Psoas muscle (tissue), 8 donors: ENCODE data around the gene CCNI2. TPM values are rescaled to one million over a fixed set of nuclear protein-coding genes. Genes with fewer than 3 reads are reported as not detected.

Source experiments
- ATAC-seq, 4 donors: fragments of 200-7000 bp; cut with Tn5 transposase; one replicate each; pipeline ENCODE4 v1.9.1; 2020; ENCODE audit warnings: moderate library complexity in 3 of 4, mild to moderate bottlenecking in 2 of 4
- DNase-seq, 2 donors: peaks; one replicate each; pipeline ENCODE4 v3.0.0-alpha.2; 2020
- H3K27ac ChIP-seq: fragments of 200-600 bp; one replicate; pipeline ENCODE4 v1.8.0; 2022
- H3K27me3 ChIP-seq, 3 donors: fragments of 200-600 bp in 1 of 3; one replicate each; pipeline versions ENCODE4 v1.6.1 to v1.8.0; 2013 to 2022; ENCODE audit warnings: low read length in 2 of 3, mild to moderate bottlenecking in 2 of 3, moderate library complexity in 1 of 3; ENCODE audit not compliant: insufficient read depth in 3 of 3
- H3K36me3 ChIP-seq, 2 donors: fragments of 200-600 bp in 1 of 2; one replicate each; pipeline versions ENCODE4 v1.6.1 to v1.8.0; 2013 to 2022; ENCODE audit warnings: low read depth in 1 of 2, mild to moderate bottlenecking in 1 of 2, moderate library complexity in 1 of 2; ENCODE audit not compliant: insufficient read depth in 1 of 2
- H3K4me1 ChIP-seq: fragments of 200-600 bp; one replicate; pipeline ENCODE4 v1.8.0; 2022
- H3K4me3 ChIP-seq: fragments of 200-600 bp; one replicate; pipeline ENCODE4 v1.8.0; 2022; ENCODE audit warnings: mild to moderate bottlenecking
- H3K9me3 ChIP-seq: fragments of 200-600 bp; one replicate; pipeline ENCODE4 v1.8.0; 2022
- WGBS, 3 donors: extraction: QIAGEN DNeasy Blood & Tissue Kit; methylation state at CpG; one replicate each; pipeline versions ENCODE4 v1.1.6 to v1.1.7; 2013; 5-methylcytosine and 5-hydroxymethylcytosine counted together
- intact Hi-C, 2 donors: fragments of 100-400 bp; cut with DNase I; formaldehyde crosslinking; loops; one replicate each; pipeline versions ENCODE4 v1.11.0 to v1.14.2; 2022
- polyA plus RNA-seq, 3 donors: library from polyadenylated mRNA; stranded (reverse); fragments of 200-250 nt; gene quantifications; one replicate each; pipeline ENCODE4 v1.2.3, GENCODE V29; 2013
- total RNA-seq, 4 donors: library from RNA; stranded (reverse); fragmentation: NEBNext Ultra II Directional in 2 of 4; extraction: Animal tissue kit (Norgen Biotek cat#: 25700) in 2 of 4; gene quantifications; one replicate each; pipeline versions ENCODE4 v1.2.1 to v1.2.4, GENCODE V29; 2021 to 2023
- TF ChIP-seq, protein P1 (sequence below): fragments of 200-600 bp; IDR thresholded peaks from one replicate; pipeline ENCODE4 v1.8.0; 2022; ENCODE audit warnings: antibody characterized with exemption
- donor health status: healthy with polysubstance abuse.
- donor health status: DM: no; HTN: no; CAD: no; lungs with moderate emphysema.
- donor health status: Bipolar disorder and iron deficiency.
- donor health status: healthy.
- donor health status: DM: yes; HTN: yes; CAD: no.
- donor health status: DM: no; HTN: no; CAD: no.
- donor health status: DM: no; HTN: no; CAD: no.
- donor health status: DM: yes; HTN: yes; CAD: no.

The CCNI2 gene
- total and polyA plus RNA-seq, 7 donors, result not detected

- 48 to 72% (median 55%) methylated on average over 5 of the region's 5 CpGs for WGBS, 3 donors
- DNase-seq, result no peak
- peaks cover 9% of the 10 kb centered on the region for H3K4me1 ChIP-seq
Observed at GRCh38 chr5:132773114-132773513, 25.9 kb downstream of the CCNI2 start.

GRCh38 chr5:132773601-132774355 lies 26.6 kb downstream of the CCNI2 start:
- H3K27ac ChIP-seq, result no peak overlapping the region
- no peak overlapping the region for H3K4me3 ChIP-seq
- peaks cover 6% of the 10 kb centered on the region for H3K4me1 ChIP-seq
- TF ChIP-seq, protein P1, sequence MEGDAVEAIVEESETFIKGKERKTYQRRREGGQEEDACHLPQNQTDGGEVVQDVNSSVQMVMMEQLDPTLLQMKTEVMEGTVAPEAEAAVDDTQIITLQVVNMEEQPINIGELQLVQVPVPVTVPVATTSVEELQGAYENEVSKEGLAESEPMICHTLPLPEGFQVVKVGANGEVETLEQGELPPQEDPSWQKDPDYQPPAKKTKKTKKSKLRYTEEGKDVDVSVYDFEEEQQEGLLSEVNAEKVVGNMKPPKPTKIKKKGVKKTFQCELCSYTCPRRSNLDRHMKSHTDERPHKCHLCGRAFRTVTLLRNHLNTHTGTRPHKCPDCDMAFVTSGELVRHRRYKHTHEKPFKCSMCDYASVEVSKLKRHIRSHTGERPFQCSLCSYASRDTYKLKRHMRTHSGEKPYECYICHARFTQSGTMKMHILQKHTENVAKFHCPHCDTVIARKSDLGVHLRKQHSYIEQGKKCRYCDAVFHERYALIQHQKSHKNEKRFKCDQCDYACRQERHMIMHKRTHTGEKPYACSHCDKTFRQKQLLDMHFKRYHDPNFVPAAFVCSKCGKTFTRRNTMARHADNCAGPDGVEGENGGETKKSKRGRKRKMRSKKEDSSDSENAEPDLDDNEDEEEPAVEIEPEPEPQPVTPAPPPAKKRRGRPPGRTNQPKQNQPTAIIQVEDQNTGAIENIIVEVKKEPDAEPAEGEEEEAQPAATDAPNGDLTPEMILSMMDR, result no peak
- no peaks in the 10 kb centered on the region for H3K36me3 ChIP-seq
- intact Hi-C loops, result no loop called here
- DNase-seq, result no peak
- no peak for ATAC-seq
- WGBS, 3 donors, result 62 to 67% (median 65%) methylated on average over 12 of the region's 12 CpGs
- H3K9me3 ChIP-seq, result no peaks in the 10 kb centered on the region
- no peaks in the 10 kb centered on the region for H3K27me3 ChIP-seq

More at GRCh38 chr5:132773114-132773513, 25.9 kb downstream of the CCNI2 start:
- Histone ChIP-seq H3K27me3 (no peaks in the 10 kb centered on the region), H3K27ac (no peak overlapping the region), H3K4me3 (no peak overlapping the region), H3K36me3 (no peaks in the 10 kb centered on the region), H3K9me3 (no peaks in the 10 kb centered on the region)
- intact Hi-C loops, result no loop called here
- ATAC-seq, result no peak
- TF ChIP-seq, protein P1, result no peak

DNA sequence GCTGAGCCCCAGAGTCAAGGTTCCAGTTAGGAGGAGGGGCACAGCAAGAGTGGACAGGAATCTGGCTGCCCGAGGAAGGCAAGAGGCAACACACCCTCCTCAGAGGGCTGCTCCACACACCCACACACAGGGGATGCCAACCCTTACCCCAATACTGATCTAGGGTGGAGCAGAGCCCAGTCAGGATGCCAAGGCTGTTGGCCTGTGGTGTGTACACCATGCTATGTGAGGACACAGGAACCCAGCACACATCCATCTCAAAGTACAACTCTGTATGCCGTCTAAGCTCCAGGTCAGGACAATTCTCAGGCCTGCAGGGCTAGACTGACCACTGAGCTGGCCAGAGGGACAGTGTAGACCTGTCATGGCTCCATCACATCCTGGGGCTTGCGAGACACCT lies 27.2 kb downstream of the CCNI2 start:
- intact Hi-C loops, result no loop called here
- no peak overlapping the region for H3K27ac ChIP-seq
- H3K36me3 ChIP-seq, result no peaks in the 10 kb centered on the region
- peaks cover 6% of the 10 kb centered on the region for H3K4me1 ChIP-seq
- no peaks in the 10 kb centered on the region for H3K27me3 ChIP-seq
- H3K4me3 ChIP-seq, result no peak overlapping the region
- ATAC-seq, result no peak
- TF ChIP-seq, protein P1, result no peak
- H3K9me3 ChIP-seq, result no peaks in the 10 kb centered on the region
- 41 to 64% (median 44%) methylated on average over 3 of the region's 3 CpGs for WGBS, 3 donors
- DNase-seq, result no peak

DNA sequence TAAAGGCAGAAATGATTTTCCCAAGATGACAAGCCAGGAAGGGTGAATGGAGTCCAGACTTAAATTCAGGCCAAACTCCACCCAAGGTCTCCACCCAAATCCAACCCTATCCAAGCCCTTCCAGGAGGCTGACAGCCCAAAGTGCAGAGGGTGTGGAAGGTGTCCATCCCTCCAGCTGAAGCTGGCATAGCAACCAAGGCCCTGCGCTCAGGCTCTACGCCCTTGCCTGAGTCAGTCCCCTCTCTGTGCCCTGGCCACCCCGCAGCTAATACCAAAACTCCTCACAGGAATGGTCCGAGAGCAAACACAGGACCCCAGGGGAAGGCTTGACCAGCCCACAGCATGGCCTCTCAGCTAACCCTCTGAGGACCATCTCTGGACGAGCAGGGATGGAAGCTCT lies 27.7 kb downstream of the CCNI2 start:
- peaks cover 6% of the 10 kb centered on the region for H3K4me1 ChIP-seq
- no peaks in the 10 kb centered on the region for H3K27me3 ChIP-seq
- H3K4me3 ChIP-seq, result peak overlapping the region; percentile 94
- intact Hi-C loops, result no loop called here
- H3K9me3 ChIP-seq, result no peaks in the 10 kb centered on the region
- peak in 1 of 2 donors; percentile 33 for DNase-seq
- TF ChIP-seq, protein P1, result no peak
- no peak overlapping the region for H3K27ac ChIP-seq
- WGBS, 3 donors, result 56 to 81% (median 63%) methylated on average over 5 of the region's 5 CpGs
- no peaks in the 10 kb centered on the region for H3K36me3 ChIP-seq
- no peak for ATAC-seq
